Activated CD4-positive, alpha-beta T cell treated with anti-CD3 and anti-CD28 coated beads, Interleukin-2, amount 50 U/mL, for 16 hours (primary cell): Measurements from ENCODE around the gene ACACB.

ENCODE experiments used
- DNase-seq: peaks from one replicate; pipeline ENCODE4 v3.0.0-alpha.2; 2020

The ACACB gene

GRCh38 chr12:109179927-109180326 is 63.5 kb downstream of the ACACB start:
- no peak for DNase-seq

GRCh38 chr12:109182041-109182839 is 65.9 kb downstream of the ACACB start:
- no peak for DNase-seq

GRCh38 chr12:109185441-109185840 is 69.1 kb downstream of the ACACB start:
- no peak for DNase-seq

GRCh38 chr12:109186993-109187653 is 70.7 kb downstream of the ACACB start:
- no peak for DNase-seq

- DNase-seq: no peak
These were observed 71.8 kb downstream of the ACACB start for GRCh38 chr12:109188108-109188712.

- DNase-seq: no peak
These were observed 72.9 kb downstream of the ACACB start for GRCh38 chr12:109189291-109189690.

- DNase-seq: no peak
These were observed 75.3 kb downstream of the ACACB start for GRCh38 chr12:109191621-109192250.

- no peak for DNase-seq
These were observed 76.0 kb downstream of the ACACB start for GRCh38 chr12:109192358-109192757.

- DNase-seq: no peak
These were observed 77.5 kb downstream of the ACACB start for GRCh38 chr12:109193896-109194295.

GRCh38 chr12:109196332-109196731 is 79.9 kb downstream of the ACACB start:
- no peak for DNase-seq

- no peak for DNase-seq
These were observed 80.9 kb downstream of the ACACB start for GRCh38 chr12:109197327-109197726.

- no peak for DNase-seq
These were observed 82.9 kb downstream of the ACACB start for GRCh38 chr12:109199324-109199723.

- no peak for DNase-seq
These were observed 84.6 kb downstream of the ACACB start for GRCh38 chr12:109200825-109201495.

- DNase-seq: no peak
These were observed 85.1 kb downstream of the ACACB start for GRCh38 chr12:109201496-109201885.

- DNase-seq: no peak
These were observed 86.4 kb downstream of the ACACB start for GRCh38 chr12:109202770-109203169.

- DNase-seq: no peak
These were observed 87.1 kb downstream of the ACACB start for GRCh38 chr12:109203480-109203879.

GRCh38 chr12:109209082-109209481 is 92.7 kb downstream of the ACACB start:
- DNase-seq: no peak

GRCh38 chr12:109212460-109213115 is 96.2 kb downstream of the ACACB start:
- DNase-seq: no peak

- no peak for DNase-seq
These were observed 97.7 kb downstream of the ACACB start for GRCh38 chr12:109214131-109214530.

GRCh38 chr12:109218996-109219395 is 102.6 kb downstream of the ACACB start:
- DNase-seq: no peak

- DNase-seq: no peak
These were observed 103.6 kb downstream of the ACACB start for GRCh38 chr12:109219938-109220337.

- no peak for DNase-seq
These were observed 105.0 kb downstream of the ACACB start for GRCh38 chr12:109221277-109221931.
